ENCODE data around the gene ZNF215.
A peak's percentile ranks its signal among the peaks of the same experiment; 100 is the strongest.
"Not testable (repeated sequence)": the region's sequence is repeated elsewhere in the genome, so short reads cannot be mapped to it uniquely, and the experiment has no call there.

The ZNF215 gene

DNA sequence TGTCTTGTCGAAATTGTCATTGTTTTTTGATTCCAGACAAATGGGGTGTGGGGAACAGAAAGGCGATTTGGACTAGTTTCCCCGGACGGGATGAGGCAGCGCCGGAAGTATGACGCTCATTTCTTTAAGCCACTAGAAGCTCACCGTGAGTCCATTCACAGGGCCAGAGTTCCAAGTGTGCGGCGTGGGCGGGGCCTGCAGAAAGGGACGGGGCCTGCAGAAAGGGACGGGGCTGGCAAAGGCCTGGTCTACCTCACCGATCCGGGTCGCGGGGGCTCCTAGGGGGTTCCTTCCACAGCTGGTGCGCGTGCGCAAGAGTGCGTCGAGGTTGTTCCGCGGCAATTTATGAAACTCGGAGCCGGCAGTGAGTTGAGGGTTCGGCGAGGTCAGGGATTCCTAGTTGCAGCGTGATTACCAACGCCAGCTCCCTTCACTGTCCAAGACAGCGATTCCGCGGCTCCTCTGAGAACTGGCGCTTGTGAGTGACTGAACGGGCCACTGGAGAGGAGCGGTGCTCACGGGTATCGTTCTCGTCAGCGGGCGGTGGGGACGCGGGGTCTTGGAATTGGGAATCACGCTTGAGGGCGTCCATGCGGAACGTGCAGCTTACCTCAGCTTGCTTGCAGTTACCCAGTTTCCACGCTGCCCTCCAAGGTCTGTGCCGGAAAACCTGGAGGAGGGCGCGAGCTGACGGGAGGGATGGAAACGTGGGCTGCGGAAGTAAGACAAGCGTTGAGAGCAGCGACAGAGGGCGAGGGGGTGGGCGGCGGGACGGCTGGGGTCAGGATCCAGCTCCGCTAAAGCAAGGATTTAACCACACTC, at the start of gene ZNF215:
Gene ZNF215 (plus strand): TSS at position 219 of the 822 bp plus-strand sequence. CDS start 5,847 bp downstream, outside the sequence.
- H3K4me3 Mint-ChIP-seq: peak within 1 kb of the TSS; percentile 97
- TF ChIP-seq, protein P1, sequence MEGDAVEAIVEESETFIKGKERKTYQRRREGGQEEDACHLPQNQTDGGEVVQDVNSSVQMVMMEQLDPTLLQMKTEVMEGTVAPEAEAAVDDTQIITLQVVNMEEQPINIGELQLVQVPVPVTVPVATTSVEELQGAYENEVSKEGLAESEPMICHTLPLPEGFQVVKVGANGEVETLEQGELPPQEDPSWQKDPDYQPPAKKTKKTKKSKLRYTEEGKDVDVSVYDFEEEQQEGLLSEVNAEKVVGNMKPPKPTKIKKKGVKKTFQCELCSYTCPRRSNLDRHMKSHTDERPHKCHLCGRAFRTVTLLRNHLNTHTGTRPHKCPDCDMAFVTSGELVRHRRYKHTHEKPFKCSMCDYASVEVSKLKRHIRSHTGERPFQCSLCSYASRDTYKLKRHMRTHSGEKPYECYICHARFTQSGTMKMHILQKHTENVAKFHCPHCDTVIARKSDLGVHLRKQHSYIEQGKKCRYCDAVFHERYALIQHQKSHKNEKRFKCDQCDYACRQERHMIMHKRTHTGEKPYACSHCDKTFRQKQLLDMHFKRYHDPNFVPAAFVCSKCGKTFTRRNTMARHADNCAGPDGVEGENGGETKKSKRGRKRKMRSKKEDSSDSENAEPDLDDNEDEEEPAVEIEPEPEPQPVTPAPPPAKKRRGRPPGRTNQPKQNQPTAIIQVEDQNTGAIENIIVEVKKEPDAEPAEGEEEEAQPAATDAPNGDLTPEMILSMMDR (IDR thresholded peaks at IDR 0.05): no peak
- peaks cover 6% of the 10 kb centered on the region for H3K27me3 Mint-ChIP-seq (ENCODE audit: low read depth, poor library complexity)
- H3K4me1 Mint-ChIP-seq: peaks cover 26% of the 10 kb centered on the region
- H3K27ac Mint-ChIP-seq: peak within 1 kb of the TSS; percentile 96
- H3K9me3 Mint-ChIP-seq: no peaks in the 10 kb centered on the region
- peak; percentile 81 for DNase-seq
- peaks cover 10% of the 10 kb centered on the region for H3K36me3 Mint-ChIP-seq (ENCODE audit: low read depth)

DNA sequence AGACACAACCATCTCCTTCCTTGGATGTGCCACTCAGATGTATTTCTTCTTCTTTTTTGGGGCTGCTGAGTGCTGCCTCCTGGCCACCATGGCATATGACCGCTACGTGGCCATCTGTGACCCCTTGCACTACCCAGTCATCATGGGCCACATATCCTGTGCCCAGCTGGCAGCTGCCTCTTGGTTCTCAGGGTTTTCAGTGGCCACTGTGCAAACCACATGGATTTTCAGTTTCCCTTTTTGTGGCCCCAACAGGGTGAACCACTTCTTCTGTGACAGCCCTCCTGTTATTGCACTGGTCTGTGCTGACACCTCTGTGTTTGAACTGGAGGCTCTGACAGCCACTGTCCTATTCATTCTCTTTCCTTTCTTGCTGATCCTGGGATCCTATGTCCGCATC, 49.3 kb upstream of the ZNF215 start:
- H3K36me3 Mint-ChIP-seq (ENCODE audit: low read depth): no peaks in the 10 kb centered on the region
- no peaks in the 10 kb centered on the region for H3K9me3 Mint-ChIP-seq
- H3K27ac Mint-ChIP-seq: no peak overlapping the region
- H3K27me3 Mint-ChIP-seq (ENCODE audit: low read depth, poor library complexity): no peaks in the 10 kb centered on the region
- no peak overlapping the region for H3K4me3 Mint-ChIP-seq
- no peaks in the 10 kb centered on the region for H3K4me1 Mint-ChIP-seq
- TF ChIP-seq, protein P1 (IDR thresholded peaks at IDR 0.05): no peak
- no peak for DNase-seq

DNA sequence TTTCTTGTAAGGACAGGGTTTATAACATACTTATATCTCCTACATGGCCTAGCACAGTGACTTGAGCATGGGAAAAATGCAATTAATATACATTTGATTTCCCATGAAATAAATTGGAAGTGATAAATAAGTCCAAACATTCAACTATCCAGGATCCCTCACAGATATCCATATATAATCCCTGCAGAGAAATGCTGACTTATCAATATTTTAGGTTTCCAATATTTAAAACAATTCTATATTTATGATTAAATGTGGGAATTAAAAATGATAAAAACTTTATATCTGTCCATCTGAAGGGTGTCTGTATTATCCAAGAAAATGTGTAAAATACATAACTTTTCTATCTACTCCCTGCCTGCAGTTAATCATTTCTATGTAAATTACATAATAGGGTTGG, 43.5 kb upstream of the ZNF215 start:
- H3K36me3 Mint-ChIP-seq (ENCODE audit: low read depth): no peaks in the 10 kb centered on the region
- TF ChIP-seq, protein P1 (IDR thresholded peaks at IDR 0.05): no peak
- no peak overlapping the region for H3K27ac Mint-ChIP-seq
- no peaks in the 10 kb centered on the region for H3K27me3 Mint-ChIP-seq (ENCODE audit: low read depth, poor library complexity)
- no peak for DNase-seq
- H3K4me1 Mint-ChIP-seq: no peaks in the 10 kb centered on the region
- no peak overlapping the region for H3K4me3 Mint-ChIP-seq
- H3K9me3 Mint-ChIP-seq: no peaks in the 10 kb centered on the region

DNA sequence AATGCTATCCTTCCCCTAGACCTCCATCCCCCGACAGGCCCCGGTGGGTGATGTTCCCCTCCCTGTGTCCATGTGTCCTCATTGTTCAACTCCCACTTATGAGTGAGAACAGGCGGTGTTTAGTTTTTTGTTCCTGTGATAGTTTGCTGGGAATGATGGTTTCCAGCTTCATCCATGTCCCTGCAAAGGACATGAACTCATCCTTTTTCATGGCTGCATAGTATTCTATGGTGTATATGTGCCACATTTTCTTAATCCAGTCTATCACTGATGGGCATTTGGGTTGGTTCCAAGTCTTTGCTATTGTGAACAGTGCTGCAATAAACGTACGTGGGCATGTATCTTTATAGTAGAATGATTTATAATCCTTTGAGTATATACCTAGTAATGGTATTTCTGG, 38.5 kb upstream of the ZNF215 start:
- not testable (repeated sequence) for H3K4me1 Mint-ChIP-seq; H3K27me3 Mint-ChIP-seq (ENCODE audit: low read depth, poor library complexity); H3K36me3 Mint-ChIP-seq (ENCODE audit: low read depth); H3K4me3 Mint-ChIP-seq; H3K27ac Mint-ChIP-seq; H3K9me3 Mint-ChIP-seq; DNase-seq

DNA sequence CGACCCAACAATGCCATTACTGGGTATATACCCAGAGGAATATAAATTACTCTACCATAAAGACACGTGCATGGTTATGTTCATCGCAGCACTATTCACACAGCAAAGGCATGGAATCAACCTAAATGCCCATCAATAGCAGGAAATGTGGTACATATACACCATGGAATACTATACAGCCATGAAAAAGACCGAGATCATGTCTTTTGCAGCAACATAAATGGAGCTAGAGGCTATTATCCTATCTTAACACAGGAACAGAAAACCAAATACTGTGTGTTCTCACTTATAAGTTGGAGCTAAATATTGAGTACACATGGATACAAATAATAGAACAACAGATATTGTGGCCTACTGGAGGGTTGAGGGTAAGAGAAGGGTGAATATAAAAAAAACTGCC, 37.4 kb upstream of the ZNF215 start:
- H3K36me3 Mint-ChIP-seq (ENCODE audit: low read depth): no peaks in the 10 kb centered on the region
- TF ChIP-seq, protein P1 (IDR thresholded peaks at IDR 0.05): no peak
- no peak overlapping the region for H3K4me3 Mint-ChIP-seq
- no peaks in the 10 kb centered on the region for H3K27me3 Mint-ChIP-seq (ENCODE audit: low read depth, poor library complexity)
- no peak for DNase-seq
- no peak overlapping the region for H3K27ac Mint-ChIP-seq
- H3K9me3 Mint-ChIP-seq: no peaks in the 10 kb centered on the region
- H3K4me1 Mint-ChIP-seq: no peaks in the 10 kb centered on the region

DNA sequence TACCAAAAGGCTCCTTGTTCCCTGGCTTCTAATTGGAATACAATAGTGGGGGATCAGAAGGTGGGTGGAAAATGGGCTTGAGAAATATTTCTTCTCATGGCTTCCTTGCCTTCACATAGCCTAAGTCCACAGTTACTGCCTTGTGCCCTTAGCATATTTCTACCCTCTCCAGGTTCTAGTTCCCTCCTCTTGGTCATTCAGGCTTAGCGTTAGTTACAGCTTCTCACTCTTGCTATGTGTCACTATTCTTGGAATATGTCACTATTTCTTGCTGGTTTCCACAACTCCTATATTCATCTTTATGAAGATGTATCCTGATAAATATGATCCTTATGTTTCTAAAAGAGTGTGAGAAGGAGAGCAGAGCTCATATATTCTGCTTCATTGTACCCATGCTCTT, 36.4 kb upstream of the ZNF215 start:
- H3K4me3 Mint-ChIP-seq: no peak overlapping the region
- TF ChIP-seq, protein P1 (IDR thresholded peaks at IDR 0.05): no peak
- no peak for DNase-seq
- H3K27me3 Mint-ChIP-seq (ENCODE audit: low read depth, poor library complexity): no peaks in the 10 kb centered on the region
- H3K9me3 Mint-ChIP-seq: no peaks in the 10 kb centered on the region
- H3K4me1 Mint-ChIP-seq: no peaks in the 10 kb centered on the region
- H3K27ac Mint-ChIP-seq: no peak overlapping the region
- H3K36me3 Mint-ChIP-seq (ENCODE audit: low read depth): no peaks in the 10 kb centered on the region

Measured in nephron progenitor cell (in vitro differentiated cells).